Measurements from ENCODE around the gene FBXL14.

FBXL14 gene

GRCh38 chr12:1533602-1534304 lies 60.6 kb downstream of the FBXL14 start:
- DNase-seq (ENCODE audit: low read depth), result peak; percentile 17

DNA sequence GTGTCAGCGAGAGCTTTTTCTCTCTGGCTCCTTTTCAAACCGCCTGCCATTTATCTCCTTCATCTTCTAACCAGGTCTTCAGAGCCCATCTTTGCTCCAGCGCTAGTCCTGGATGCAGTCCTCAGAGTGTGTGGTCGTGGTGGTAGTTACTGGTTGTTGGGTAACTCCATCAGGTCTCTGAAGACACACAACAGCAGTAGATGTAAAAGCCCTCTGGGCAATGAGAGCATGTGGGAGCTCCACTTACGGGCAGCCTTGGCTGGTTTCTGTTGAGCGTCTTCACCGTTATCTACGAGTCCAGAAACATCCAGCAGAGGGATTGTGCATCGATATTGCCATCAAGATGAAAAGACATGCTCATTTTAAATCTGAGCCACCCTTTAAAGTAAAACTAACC lies 61.2 kb downstream of the FBXL14 start:
- DNase-seq (ENCODE audit: low read depth), result no peak

DNA sequence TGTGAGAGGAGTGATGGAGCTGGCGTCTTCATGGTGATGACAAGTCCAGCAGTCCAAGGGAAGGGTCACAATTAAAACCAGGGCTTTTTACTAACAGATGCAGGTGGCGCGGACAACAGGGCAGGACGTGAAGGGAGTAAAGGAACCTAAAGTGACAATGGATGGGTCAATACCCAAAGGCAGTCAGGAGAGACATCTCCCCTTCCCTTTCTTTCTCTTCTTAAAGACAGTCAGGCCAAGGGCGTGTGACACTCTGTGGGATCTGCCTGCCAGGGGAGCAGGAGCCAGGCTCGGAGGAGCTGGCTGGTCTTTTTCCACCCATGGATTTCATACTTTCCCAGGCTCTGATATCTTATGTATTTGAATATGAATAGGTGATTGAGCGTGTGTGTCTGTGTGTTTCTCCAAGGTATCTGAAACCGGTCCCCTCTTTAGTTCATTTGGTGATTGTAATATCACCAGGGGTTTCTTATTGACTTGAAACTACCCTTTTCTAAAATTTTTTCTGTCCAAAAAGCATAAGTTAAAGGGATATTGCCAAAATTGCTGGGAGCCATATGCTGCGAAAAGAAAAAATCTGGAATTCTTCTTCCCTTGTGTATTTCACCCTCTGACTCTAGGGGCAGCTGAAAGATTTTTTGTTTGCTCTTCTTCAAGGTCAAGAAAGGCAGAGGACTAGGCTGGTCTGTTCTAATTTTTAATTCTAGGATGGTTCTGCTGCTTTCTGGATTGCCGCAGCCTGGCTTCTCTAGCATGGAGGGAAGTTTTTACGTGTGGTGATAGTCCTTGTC lies 61.8 kb downstream of the FBXL14 start:
- no peak for DNase-seq (ENCODE audit: low read depth)

DNA sequence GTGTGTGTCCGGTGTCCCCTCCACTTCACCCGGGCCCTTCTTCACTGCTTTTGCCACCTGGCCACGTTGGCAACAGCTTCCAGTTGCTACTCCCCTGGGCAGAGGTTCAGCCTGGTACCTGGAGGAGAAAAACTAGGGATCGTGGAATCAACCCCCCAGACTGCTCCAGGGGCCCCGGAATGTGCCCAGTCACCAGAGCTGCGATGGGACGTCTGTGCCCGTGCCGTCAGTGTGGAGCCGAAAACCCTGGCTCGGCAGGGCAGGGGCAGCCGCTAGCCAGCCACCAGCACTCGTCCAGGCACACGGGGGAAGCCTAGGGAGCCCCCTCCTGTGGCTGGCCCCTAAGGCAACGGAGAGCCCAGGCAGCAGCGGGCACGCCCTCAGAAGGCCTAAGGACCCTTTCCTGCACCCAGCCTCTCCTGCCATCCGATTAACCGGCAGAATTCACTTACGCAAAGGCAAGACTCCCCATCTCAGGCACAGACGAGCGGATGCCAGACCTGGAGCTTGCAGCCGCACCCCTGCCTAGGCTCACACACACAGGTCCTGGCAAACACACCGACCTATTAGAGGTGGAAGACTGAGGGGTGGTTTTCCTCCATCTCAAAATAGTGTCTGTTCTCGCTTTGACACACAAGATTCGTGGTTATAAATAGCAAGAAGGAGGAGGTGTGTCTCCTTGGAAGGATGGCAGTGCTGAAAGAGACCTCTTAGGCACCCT lies 62.6 kb downstream of the FBXL14 start:
- DNase-seq (ENCODE audit: low read depth), result no peak

DNA sequence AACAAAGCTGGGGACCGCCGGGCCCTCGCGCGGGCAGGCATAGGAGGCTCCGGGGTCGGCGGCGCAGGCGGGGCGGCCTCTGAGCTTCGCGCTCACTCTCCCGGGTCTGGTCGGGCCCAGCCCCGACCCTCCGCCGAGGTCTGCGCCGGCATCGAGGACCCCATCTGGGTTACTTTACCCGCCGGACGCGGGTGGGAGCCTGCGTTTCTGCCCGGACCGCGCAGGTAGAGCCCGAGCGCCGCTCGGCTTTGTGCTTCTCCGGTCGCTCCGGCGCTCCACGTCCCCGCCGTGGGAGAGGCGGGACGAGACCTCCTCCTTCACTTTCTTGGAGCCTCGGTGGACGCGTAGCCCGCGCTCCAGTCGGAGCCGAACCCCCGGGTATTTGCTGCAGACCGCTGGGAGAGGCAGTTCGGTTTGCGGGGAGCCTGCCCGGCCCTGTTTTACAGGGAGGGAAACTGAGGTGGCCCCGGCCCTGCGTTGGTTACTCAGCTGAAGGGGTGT lies 63.2 kb downstream of the FBXL14 start:
- DNase-seq (ENCODE audit: low read depth), result no peak

GRCh38 chr12:1530592-1531152 lies 63.7 kb downstream of the FBXL14 start:
- DNase-seq (ENCODE audit: low read depth), result no peak

GRCh38 chr12:1529862-1530591 lies 64.4 kb downstream of the FBXL14 start:
- no peak for DNase-seq (ENCODE audit: low read depth)

DNA sequence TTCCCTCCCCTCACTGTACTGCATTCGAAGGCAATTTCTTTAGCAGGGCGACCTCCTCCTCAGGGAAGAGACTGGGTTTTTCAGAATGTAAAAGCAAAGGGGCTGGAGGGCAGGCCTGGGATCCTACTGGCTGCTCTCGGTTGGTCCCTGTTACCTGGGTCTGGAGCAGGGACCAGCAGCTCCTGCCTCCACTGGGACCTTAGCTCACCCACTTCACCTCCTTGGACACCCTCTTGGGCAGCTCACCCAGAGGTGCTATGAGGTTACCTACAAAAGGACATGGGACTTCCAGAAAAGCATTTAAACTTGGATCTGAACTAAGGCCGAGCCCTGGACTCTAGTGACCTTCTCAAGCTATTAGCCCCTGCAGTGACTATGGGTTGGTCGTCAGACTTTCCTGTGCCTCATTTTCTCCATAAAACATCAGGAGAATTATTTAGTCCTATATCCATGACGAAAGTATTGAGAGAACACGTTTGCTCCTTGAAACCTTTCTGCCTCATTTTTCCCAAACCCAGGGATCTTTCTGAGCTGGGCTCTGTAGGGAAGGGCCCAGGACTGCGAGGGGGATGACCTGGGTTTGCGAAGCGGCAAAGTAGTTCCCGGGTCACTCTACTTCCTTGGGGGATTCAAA lies 65.0 kb downstream of the FBXL14 start:
- DNase-seq (ENCODE audit: low read depth), result no peak

- no peak for DNase-seq (ENCODE audit: low read depth)
These were observed 65.6 kb downstream of the FBXL14 start for GRCh38 chr12:1528791-1529190.

DNA sequence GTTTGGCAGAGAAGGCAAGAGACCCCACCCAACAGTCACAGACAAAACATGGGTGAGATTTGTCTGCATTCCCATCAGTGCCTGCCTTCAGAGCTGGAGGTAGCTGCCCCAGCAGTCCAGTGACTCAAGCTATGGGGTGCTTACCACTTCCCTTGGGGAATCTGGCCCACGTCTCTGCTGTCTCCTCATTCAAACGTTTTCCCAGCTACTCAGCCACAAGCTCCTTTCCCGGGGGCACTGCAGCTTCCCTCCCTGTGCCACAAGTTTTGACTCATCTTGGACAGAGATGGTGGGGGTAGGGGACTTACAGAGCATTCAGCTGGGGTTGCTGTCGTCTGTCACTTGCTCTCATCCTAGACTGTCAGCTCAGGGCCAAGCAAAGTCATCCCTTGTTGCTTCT lies 66.6 kb downstream of the FBXL14 start:
- DNase-seq (ENCODE audit: low read depth), result no peak

DNA sequence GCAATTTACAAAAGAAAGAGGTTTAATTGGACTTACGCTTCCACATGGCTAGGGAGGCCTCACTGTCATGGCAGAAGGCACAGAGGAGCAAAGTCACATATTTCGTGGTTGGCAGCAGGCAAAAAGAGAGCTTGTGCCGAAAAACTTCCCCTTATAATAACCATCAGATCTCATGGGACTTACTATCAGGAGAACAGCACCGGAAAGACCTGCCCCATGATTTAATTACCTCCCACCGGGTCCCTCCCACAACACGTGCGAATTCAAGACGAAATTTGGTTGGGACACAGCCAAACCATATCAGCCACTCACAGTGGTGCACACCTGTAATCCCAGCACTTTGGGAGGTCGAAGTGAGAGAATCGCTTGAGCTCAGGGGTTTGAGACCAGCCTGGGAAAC lies 68.5 kb downstream of the FBXL14 start:
- no peak for DNase-seq (ENCODE audit: low read depth)

GRCh38 chr12:1523558-1524050 lies 70.8 kb downstream of the FBXL14 start:
- DNase-seq (ENCODE audit: low read depth), result no peak

DNA sequence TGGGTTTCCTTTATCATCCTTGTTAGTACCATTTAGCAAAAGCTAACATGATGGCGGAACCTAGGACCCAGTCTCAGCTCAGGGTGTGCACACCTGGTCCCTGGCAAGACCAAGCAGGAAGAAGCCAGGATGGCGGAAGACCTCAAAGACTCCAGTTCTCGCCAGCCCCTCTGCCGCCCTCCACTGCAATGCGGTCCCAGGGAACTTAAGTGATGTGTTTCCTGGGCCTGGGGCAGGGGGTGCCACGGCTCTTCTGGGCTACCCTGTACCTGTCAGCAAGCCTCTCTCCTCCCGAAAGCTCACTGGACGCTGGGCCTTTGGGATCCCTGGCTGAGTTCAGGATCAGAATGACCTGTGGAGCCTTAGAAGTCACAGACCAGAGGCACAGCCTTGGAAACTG lies 71.3 kb downstream of the FBXL14 start:
- no peak for DNase-seq (ENCODE audit: low read depth)

GRCh38 chr12:1519642-1520041 lies 74.7 kb downstream of the FBXL14 start:
- DNase-seq (ENCODE audit: low read depth), result no peak

DNA sequence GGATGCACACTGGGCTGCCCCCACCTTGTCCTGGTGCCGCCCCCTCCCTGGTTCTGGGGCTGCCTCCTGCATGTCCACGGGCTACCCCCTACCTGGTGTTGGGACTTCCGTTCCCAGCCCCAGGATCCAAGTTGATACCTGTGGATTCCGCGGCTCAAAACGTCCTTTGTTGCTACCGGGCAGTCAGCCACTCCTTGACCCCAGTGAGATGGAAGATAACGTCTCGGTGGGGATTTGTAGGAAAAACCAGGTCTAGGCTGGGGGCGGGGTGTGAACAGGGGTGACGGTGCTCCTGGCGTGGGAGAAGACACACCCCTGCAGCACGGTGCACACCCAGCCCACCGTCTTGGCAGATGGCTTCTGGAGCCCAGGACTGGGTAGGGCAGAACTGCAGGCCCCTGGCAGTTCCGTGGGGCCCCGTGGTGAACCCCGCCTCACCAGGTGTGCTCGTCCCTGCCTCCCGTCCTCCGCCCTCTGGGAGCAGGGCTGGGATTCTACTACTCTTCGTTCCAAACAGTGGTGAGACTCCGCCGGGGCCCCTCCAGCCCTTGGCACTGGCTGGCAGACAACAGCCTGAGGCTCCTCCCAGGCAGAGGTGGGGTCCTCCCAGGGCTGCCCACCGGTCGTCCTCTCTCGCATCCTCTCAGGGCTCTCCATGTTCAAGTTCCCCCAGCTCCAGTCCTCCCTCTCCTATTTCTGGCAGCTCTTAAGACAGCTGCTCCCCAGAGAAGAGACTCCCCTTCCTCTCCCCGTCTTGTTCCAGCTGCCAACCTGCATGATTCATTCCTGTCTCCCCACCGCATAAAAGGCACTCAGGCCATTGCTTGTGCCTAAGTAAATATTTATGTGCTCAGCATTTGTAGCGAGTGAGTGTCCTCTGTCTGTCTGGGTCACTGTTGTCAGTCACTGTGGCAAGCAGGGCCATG lies 75.5 kb downstream of the FBXL14 start:
- DNase-seq (ENCODE audit: low read depth), result no peak

- DNase-seq (ENCODE audit: low read depth), result no peak
These were observed 76.5 kb downstream of the FBXL14 start for GRCh38 chr12:1517734-1518525.

DNA sequence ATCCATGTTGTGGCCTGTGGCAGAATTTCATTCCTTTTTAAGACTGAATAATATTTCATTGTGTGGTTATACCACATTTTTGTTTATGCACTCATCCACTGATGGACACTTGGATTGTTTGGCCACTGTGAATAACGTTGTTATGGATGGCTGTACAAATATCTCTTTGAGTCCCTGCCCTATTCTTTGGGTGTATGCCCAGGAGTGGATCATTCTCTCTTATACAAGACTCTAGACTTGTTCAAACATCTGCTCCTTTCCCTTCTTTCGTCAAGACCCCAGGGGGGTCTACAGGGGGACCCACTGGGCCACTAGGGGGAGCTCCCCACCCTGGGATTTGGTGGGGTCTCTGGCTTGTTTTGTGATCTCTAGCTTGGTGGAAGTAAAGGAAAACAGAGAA lies 77.4 kb downstream of the FBXL14 start:
- DNase-seq (ENCODE audit: low read depth), result no peak

All from activated T-cell treated with anti-CD3 and anti-CD28 coated beads for 24 hours (primary cell).